ENCODE results near the gene SULT1A4. TPM values are rescaled to one million over a fixed set of nuclear protein-coding genes. Genes with fewer than 3 reads are reported as not detected.
"Not testable (repeated sequence)": the region's sequence is repeated elsewhere in the genome, so short reads cannot be mapped to it uniquely, and the experiment has no call there.

SULT1A4 gene
- total RNA-seq, 1 donor from 2014 or later, result 3.1 TPM

DNA sequence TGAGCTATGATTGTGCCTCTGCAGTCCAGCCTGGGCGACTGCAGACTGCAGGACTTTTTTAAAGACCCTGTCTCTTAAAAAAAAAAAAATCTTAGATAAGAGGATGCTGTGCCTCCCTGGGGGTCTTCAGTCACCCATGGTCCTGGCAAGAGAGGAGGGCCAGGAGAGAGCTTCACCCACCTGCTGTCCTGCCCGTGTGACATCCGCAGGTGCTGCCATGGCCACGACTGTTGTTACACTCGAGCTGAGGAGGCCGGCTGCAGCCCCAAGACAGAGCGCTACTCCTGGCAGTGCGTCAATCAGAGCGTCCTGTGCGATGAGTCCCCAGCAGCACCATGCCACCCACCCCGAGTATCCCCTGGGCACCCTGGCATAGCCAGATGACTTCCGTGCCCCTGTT, 22.6 kb downstream of the SULT1A4 start:
- not testable (repeated sequence) for H3K4me1 Mint-ChIP-seq, H3K9me3 Mint-ChIP-seq

GRCh38 chr16:29506308-29506707, 46.6 kb downstream of the SULT1A4 start, which contains the start of gene NPIPB12:
NPIPB12 (minus strand) TSS chr16:29506408.
- H3K4me3 Mint-ChIP-seq; intact Hi-C loops (cut with micrococcal nuclease); DNase-seq; H3K9me3 Mint-ChIP-seq; H3K27ac Mint-ChIP-seq; H3K36me3 Mint-ChIP-seq (ENCODE audit: low read depth); H3K27me3 Mint-ChIP-seq; H3K4me1 Mint-ChIP-seq: not testable (repeated sequence)

More for the DNA sequence above, 22.6 kb downstream of the SULT1A4 start:
- intact Hi-C loops (cut with micrococcal nuclease); H3K27me3 Mint-ChIP-seq; H3K27ac Mint-ChIP-seq; H3K4me3 Mint-ChIP-seq; H3K36me3 Mint-ChIP-seq (ENCODE audit: low read depth): not testable (repeated sequence)
- DNase-seq, result peak; percentile 47

Other genes with a start within 250 kb of the SULT1A4 start
- gene NPIPB11, start 53.2 kb upstream of the SULT1A4 start, total RNA-seq, result 2.3 and 2.4 TPM in 2 replicates
- 18.4 and 18.5 TPM in 2 replicates for gene BOLA2, start 5.6 kb upstream of the SULT1A4 start, total RNA-seq
- gene SLX1B, start 5.4 kb upstream of the SULT1A4 start, total RNA-seq, result 49.2 and 65.1 TPM in 2 replicates
- gene NPIPB12, start 46.5 kb downstream of the SULT1A4 start, total RNA-seq, result 77.8 and 78.8 TPM in 2 replicates
- gene SPN, start 203.3 kb downstream of the SULT1A4 start, total RNA-seq, result 157 and 165 TPM in 2 replicates
- 5.8 and 6.3 TPM in 2 replicates for gene QPRT, start 219.3 kb downstream of the SULT1A4 start, total RNA-seq

Measured in activated CD4-positive, alpha-beta T cell treated with anti-CD3 and anti-CD28 coated beads, Interleukin-2, amount 10 ng/mL, durations not matched to agents 24 days and 14 days (primary cell).